Muscle of leg (tissue), 11 donors: ENCODE results near the gene CCT6A. TPM values are rescaled to one million over a fixed set of nuclear protein-coding genes. Genes with fewer than 3 reads are reported as not detected.
"Not testable (repeated sequence)": the region's sequence is repeated elsewhere in the genome, so short reads cannot be mapped to it uniquely, and the experiment has no call there.

ENCODE experiments used
- DNase-seq: peaks from one replicate; pipeline ENCODE4 v3.0.0; 2013
- H3K27ac ChIP-seq: one replicate; pipeline ENCODE4 v1.5.1; 2013; ENCODE audit warnings: mild to moderate bottlenecking, low read length, control low read depth
- H3K27me3 ChIP-seq: one replicate; pipeline ENCODE4 v1.6.1; 2013; ENCODE audit warnings: low read length; ENCODE audit not compliant: control insufficient read depth, insufficient read depth
- H3K36me3 ChIP-seq: one replicate; pipeline ENCODE4 v1.6.1; 2013; ENCODE audit warnings: low read length; ENCODE audit not compliant: control insufficient read depth, insufficient read depth
- H3K4me1 ChIP-seq: one replicate; pipeline ENCODE4 v1.6.1; 2013; ENCODE audit warnings: low read length; ENCODE audit not compliant: control insufficient read depth, insufficient read depth
- H3K4me3 ChIP-seq: one replicate; pipeline ENCODE4 v1.5.1; 2013; ENCODE audit warnings: low read length, control low read depth
- H3K9me3 ChIP-seq: replicated peaks from 2 replicates; pipeline ENCODE4 v1.6.1; 2013; ENCODE audit warnings: low read depth, low read length; ENCODE audit not compliant: control insufficient read depth
- whole genome bisulfite sequencing: methylation state at CpG from one replicate; pipeline ENCODE4 v1.1.5; 2013; ENCODE audit warnings: missing lambda C conversion rate; ENCODE audit not compliant: insufficient coverage; 5-methylcytosine and 5-hydroxymethylcytosine counted together
- polyA plus RNA-seq, 8 donors: library from polyadenylated mRNA; unstranded; fragments of 120-200 nt; gene quantifications; one replicate each; pipeline versions ENCODE4 v1.2.1 to v1.2.3, GENCODE V29; 2013; ENCODE audit warnings: inconsistent platforms in 1 of 8, low replicate concordance in 1 of 8; ENCODE audit not compliant: insufficient read length in 8 of 8, insufficient read depth in 1 of 8
- total RNA-seq: library from RNA; stranded (reverse); fragments of 120-200 nt; gene quantifications from one replicate; pipeline ENCODE4 v1.2.4, GENCODE V29; 2013

Gene CCT6A
- total and polyA plus RNA-seq, 9 donors = 103 to 159 (median 143) TPM

GRCh38 chr7:56026538-56026937 is 25.0 kb upstream of the CCT6A start:
- Histone ChIP-seq H3K4me1 (no peaks in the 10 kb centered on the region), H3K27me3 (no peaks in the 10 kb centered on the region), H3K36me3 (peaks cover 8% of the 10 kb centered on the region), H3K27ac (no peak overlapping the region), H3K4me3 (no peak overlapping the region), H3K9me3 (no peaks in the 10 kb centered on the region)
- no CpG with 5 or more reads among the region's 2 CpGs for WGBS
- no peak for DNase-seq

- DNase-seq = no peak
- WGBS = 90% methylated on average over 2 of the region's 9 CpGs
- Histone ChIP-seq H3K27me3 (no peaks in the 10 kb centered on the region), H3K4me1 (no peaks in the 10 kb centered on the region), H3K4me3 (no peak overlapping the region), H3K27ac (no peak overlapping the region), H3K36me3 (peaks cover 14% of the 10 kb centered on the region), H3K9me3 (no peaks in the 10 kb centered on the region)
Measured at GRCh38 chr7:56028942-56029630, 22.5 kb upstream of the CCT6A start.

DNA sequence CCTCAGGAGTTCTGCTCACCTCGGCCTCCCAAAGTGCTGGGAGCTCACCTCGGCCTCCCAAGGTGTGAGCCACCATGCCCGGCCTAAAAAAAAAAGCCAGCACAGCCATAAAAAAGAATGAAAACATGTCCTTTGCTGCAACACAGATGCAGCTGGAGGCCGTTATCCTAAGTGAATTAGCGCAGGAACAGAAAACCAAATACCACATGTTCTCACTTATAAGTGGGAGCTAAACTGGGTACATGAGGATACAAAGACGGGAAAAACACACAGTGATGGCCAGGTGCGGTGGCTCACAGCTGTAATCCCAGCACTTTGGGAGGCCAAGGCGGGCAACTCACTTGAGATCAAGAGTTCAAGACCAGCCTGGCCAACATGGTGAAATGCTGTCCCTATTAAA is 21.2 kb upstream of the CCT6A start:
- no peak overlapping the region for H3K4me3 ChIP-seq
- WGBS = 51% methylated on average over 4 of the region's 8 CpGs
- H3K27ac ChIP-seq = no peak overlapping the region
- no peaks in the 10 kb centered on the region for H3K27me3 ChIP-seq
- H3K4me1 ChIP-seq = no peaks in the 10 kb centered on the region
- DNase-seq = no peak
- H3K36me3 ChIP-seq = peaks cover 14% of the 10 kb centered on the region
- no peaks in the 10 kb centered on the region for H3K9me3 ChIP-seq

DNA sequence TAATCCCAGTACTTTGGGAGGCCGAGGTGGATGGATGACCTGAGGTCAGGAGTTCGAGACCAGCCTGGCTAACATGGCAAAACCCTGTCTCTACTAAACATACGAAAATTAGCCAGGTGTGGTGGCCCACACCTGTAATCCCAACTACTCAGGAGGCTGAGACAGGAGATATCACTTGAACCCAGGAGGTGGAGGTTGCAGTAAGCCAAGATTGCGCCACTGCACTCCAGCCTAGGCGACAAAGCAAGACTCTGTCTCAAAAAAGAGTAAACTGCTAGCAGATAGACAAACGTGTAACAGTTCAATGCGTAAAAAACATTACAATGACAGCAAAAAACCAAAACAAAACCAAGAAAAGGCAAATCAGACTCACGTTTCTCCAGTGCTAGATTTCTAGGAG is 20.0 kb upstream of the CCT6A start:
- 92% methylated on average over 5 of the region's 8 CpGs for WGBS
- not testable (repeated sequence) for H3K27me3 ChIP-seq, DNase-seq, H3K4me1 ChIP-seq, H3K9me3 ChIP-seq, H3K4me3 ChIP-seq, H3K27ac ChIP-seq
- H3K36me3 ChIP-seq = peaks cover 14% of the 10 kb centered on the region

DNA sequence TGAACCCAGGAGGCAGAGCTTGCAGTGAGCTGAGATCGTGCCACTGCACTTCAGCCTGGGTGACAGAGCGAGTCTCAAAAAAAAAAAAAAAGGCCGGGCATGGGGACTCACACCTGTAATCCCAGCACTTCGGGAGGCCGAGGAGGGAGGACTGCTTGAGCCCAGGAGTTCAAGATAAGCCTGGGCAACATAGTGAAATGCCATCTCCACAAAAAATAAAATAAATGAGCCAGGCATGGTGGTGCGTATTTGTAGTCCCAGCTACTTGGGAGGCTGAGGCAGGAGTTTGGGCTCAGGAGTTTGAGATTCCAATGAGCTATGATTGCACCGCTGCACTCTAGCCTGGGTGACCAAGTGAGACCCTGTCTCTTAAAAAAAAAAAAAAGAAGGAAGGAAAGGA is 19.0 kb upstream of the CCT6A start:
- H3K9me3 ChIP-seq, H3K4me3 ChIP-seq, H3K4me1 ChIP-seq, DNase-seq, H3K27ac ChIP-seq, H3K27me3 ChIP-seq: not testable (repeated sequence)
- peaks cover 11% of the 10 kb centered on the region for H3K36me3 ChIP-seq
- 100% methylated on average over 1 of the region's 7 CpGs for WGBS

DNA sequence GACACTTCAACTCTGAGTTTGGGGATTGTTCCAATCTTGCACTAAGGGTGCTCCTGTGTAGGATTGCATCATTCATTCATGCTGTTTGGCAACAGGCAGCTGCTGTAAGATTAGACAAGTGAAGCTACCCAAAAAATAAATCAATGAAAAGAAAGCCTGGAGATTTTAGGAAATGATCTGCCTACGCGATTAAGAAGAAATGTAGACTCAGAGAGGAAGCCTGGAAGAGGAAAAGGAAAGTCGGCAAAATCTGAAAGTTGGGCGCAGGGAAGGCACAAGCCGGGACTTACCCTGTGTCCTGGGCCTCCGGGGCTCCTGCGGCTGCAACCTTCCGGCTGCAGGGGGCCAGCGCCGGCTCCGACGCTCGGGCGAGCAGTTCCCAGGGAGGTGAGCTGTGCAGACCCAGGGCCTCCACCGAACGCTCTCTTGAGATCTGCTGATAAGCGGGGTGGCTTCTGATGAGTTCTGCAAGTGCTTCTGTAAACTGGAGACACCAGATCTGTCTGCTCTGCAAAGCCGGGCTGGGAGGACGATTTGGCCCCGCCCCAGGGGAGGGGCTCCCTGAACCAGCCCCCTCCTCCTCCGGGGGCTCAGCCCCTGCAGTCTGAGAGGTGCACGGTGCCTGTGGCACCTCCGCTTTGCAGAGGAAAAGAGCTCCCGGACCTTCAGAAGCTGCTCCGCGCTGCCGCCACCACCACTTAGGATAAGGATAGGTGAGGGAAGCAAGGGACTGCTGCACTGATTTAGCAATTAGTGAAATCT is 17.7 kb upstream of the CCT6A start:
- Histone ChIP-seq H3K4me1 (no peaks in the 10 kb centered on the region), H3K27ac (peak overlapping the region; percentile 35), H3K4me3 (peak overlapping the region; percentile 57), H3K9me3 (no peaks in the 10 kb centered on the region), H3K27me3 (no peaks in the 10 kb centered on the region), H3K36me3 (peaks cover 11% of the 10 kb centered on the region)
- under 1% methylated on average over 20 of the region's 27 CpGs for WGBS
- peak; percentile 75 for DNase-seq

GRCh38 chr7:56040730-56041129 is 10.8 kb upstream of the CCT6A start:
- H3K4me3 ChIP-seq = no peak overlapping the region
- no peak overlapping the region for H3K27ac ChIP-seq
- no peak for DNase-seq
- H3K4me1 ChIP-seq = no peaks in the 10 kb centered on the region
- H3K9me3 ChIP-seq = no peaks in the 10 kb centered on the region
- peaks cover 5% of the 10 kb centered on the region for H3K36me3 ChIP-seq
- no peaks in the 10 kb centered on the region for H3K27me3 ChIP-seq
- WGBS = 87% methylated on average over 3 of the region's 3 CpGs

- WGBS = 100% methylated on average over 1 of the region's 2 CpGs
- not testable (repeated sequence) for H3K4me1 ChIP-seq, H3K27ac ChIP-seq
Measured at GRCh38 chr7:56045758-56046157, 5.8 kb upstream of the CCT6A start.

GRCh38 chr7:56046721-56047445 is 4.7 kb upstream of the CCT6A start:
- H3K27me3 ChIP-seq = no peaks in the 10 kb centered on the region
- no peaks in the 10 kb centered on the region for H3K9me3 ChIP-seq
- peaks cover 6% of the 10 kb centered on the region for H3K4me1 ChIP-seq
- H3K36me3 ChIP-seq = peaks cover 5% of the 10 kb centered on the region
- no peak for DNase-seq
- WGBS = no CpG with 5 or more reads among the region's 5 CpGs
- H3K4me3 ChIP-seq = no peak overlapping the region
- no peak overlapping the region for H3K27ac ChIP-seq

More at GRCh38 chr7:56045758-56046157, 5.8 kb upstream of the CCT6A start:
- H3K27me3 ChIP-seq, DNase-seq, H3K36me3 ChIP-seq, H3K4me3 ChIP-seq, H3K9me3 ChIP-seq: not testable (repeated sequence)

DNA sequence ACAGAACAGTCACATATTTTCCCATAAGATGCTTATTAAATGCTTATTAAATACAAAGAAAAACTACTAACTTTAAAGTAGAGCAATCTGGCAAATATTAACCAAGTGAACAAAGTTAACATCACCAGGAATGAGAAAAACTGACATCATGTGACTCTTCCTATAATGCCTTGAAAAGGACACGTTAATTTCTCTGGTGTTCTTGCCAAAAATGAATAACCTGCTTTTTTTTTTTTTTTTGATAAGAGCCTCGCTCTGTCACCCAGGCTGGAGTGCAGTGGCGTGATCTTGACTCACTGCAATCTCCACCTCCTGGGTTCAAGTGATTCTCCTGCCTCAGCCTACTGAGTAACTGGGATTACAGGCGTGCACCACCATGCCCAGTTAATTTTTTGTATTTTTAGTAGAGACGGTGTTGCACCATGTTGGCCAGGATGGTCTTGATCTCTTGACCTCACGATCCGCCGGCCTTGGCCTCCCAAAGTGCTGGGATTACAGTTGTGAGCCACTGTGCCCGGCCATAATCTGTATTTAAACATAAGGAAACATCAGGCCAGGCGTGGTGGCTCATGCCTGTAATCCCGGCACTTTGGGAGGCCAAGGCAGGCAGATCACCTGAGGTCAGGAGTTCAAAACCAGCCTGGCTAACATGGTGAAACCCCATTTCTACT is 4.0 kb upstream of the CCT6A start:
- 75% methylated on average over 6 of the region's 11 CpGs for WGBS
- H3K27ac ChIP-seq = not testable (repeated sequence)

More for the DNA sequence above, 4.0 kb upstream of the CCT6A start:
- H3K27me3 ChIP-seq, H3K9me3 ChIP-seq, H3K4me3 ChIP-seq, H3K36me3 ChIP-seq, H3K4me1 ChIP-seq, DNase-seq: not testable (repeated sequence)
